Omental fat pad (tissue), 4 donors: ENCODE results near the gene SEZ6. TPM values are rescaled to one million over a fixed set of nuclear protein-coding genes. Genes with fewer than 3 reads are reported as not detected.

ENCODE experiments used
- ATAC-seq: fragments of 150-250 bp; one replicate; pipeline ENCODE4 v1.9.1; 2016; ENCODE audit warnings: mild to moderate bottlenecking, moderate library complexity; ENCODE audit not compliant: low FRiP score
- DNase-seq: peaks from one replicate; pipeline ENCODE4 v3.0.0-alpha.2; 2019; ENCODE audit warnings: low spot score
- total RNA-seq, 4 donors: library from RNA; depleted of rRNA; stranded (reverse); fragments of >200 nt; gene quantifications; one replicate each; pipeline ENCODE4 v1.1.0, GENCODE V29; 2016
- TF ChIP-seq, protein P1 (sequence below), 3 donors: fragments of 450-650 bp; IDR thresholded peaks; one replicate each; pipeline ENCODE4 v1.5.1; 2016 to 2017; ENCODE audit warnings: antibody characterized with exemption in 3 of 3, mild to moderate bottlenecking in 3 of 3, moderate library complexity in 2 of 3

SEZ6 gene
- total RNA-seq, 4 donors from 2014 or later = not detected

DNA sequence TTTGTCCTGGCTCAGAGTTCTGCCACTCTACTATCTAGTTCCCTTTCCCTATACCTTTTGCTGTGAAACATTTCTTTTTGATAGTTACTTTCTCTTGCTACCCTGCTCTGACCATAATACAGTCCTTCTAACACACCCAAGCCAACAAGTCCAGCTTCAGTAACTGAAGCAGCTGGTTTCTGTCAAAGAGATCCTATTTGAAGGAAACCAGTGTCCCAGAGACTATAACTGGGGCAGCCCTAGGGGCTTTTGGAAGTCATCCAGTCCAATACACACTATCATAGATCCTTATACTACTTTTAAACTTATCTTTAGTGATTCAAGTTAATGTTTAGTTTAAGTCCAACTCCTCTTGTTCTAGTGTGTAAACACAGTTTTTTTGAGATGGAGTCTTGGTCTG lies 85.6 kb downstream of the SEZ6 start:
- TF ChIP-seq, protein P1, sequence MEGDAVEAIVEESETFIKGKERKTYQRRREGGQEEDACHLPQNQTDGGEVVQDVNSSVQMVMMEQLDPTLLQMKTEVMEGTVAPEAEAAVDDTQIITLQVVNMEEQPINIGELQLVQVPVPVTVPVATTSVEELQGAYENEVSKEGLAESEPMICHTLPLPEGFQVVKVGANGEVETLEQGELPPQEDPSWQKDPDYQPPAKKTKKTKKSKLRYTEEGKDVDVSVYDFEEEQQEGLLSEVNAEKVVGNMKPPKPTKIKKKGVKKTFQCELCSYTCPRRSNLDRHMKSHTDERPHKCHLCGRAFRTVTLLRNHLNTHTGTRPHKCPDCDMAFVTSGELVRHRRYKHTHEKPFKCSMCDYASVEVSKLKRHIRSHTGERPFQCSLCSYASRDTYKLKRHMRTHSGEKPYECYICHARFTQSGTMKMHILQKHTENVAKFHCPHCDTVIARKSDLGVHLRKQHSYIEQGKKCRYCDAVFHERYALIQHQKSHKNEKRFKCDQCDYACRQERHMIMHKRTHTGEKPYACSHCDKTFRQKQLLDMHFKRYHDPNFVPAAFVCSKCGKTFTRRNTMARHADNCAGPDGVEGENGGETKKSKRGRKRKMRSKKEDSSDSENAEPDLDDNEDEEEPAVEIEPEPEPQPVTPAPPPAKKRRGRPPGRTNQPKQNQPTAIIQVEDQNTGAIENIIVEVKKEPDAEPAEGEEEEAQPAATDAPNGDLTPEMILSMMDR (IDR thresholded peaks at IDR 0.05) = no peak
- no peak for DNase-seq
- no peak for ATAC-seq

DNA sequence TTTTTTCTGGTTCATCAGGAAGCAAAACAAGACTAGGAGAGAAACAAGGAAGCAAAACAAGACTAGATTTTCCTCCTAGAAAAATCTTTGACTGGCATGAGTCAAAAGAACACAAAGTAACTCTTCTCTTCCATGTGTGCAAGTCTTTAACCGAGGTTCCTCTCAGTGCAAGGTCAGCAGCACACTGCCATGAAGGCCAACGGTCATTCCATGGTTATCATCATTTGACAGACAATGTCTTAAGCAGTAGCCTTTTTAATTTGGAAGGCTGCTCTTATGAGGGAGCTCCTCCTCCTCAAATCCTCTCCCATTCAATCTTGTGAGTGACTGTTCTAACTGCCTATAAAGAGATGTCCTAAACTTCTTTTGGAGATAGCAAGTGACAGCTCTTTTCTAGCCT lies 87.5 kb downstream of the SEZ6 start:
- TF ChIP-seq, protein P1 (IDR thresholded peaks at IDR 0.05) = no peak
- no peak for ATAC-seq
- DNase-seq = no peak

DNA sequence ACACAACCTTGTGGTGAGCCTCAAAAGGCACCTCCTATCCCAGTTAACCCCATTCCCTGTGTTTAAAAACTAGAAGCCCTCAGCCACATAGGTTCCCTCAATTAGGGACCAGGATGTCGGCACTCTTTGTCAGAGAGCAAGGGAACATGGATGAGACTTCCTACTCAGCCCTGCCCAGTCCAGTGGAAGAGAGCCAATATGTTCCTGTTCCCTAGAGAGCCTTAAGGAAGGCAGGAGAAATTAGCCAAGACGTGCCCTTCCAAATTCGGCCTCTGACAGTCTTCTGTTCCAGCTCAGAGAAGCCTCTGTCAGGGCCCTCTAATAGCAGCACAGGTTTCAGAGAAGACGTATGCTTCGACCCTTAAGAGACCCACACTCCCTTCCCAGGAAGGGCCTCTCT lies 88.4 kb downstream of the SEZ6 start:
- ATAC-seq = no peak

DNA sequence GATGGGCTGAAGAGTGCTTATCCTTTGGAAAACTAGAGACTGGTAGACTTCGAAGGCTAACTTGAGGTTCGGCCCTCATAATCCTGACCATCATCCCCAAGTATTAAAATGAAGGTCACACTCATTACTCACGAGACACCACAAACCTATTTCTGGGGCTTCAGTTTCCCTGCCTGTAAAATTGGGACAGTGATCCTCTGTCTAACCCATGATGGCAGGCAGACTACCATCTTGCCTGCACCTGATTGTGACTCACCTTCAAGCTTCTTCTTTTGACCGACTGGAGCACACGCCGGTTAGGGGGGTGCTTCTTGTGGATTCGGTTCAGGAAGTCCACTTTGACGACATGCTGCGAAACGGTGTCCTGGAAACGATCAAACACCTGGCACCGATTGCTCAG lies 88.8 kb downstream of the SEZ6 start:
- ATAC-seq (no peak), DNase-seq (no peak)
- TF ChIP-seq, protein P1 (IDR thresholded peaks at IDR 0.05) = no peak

More for the DNA sequence above, 88.4 kb downstream of the SEZ6 start:
- no peak for DNase-seq
- TF ChIP-seq, protein P1 (IDR thresholded peaks at IDR 0.05) = no peak

DNA sequence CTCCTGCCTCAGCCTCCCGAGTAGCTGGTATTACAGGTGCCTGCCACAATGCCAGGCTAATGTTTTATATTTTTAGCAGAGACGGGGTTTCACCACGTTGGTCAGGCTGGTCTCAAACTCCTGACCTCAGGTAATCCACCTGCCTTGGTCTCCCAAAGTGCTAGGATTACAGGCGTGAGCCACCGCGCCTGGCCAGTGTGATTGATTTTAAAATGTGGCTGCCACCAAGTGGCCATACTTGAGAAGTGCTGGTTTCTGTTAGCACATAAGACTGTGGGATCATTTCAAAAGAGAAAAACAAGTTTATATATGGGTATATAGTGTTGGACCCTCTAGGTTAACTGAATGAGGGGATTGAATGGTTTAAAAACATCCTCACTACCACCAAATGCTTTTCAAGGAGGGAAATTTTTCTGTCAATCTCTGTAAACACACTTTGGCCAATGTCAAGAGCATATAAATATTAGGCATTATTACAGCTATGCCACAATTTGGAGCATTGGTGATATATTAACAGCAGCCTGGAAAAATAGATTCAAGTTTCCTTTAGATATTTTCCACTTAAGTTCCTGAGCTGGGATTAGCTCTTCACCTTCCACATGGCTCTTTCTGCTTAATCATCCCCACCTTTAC lies 89.4 kb downstream of the SEZ6 start:
- DNase-seq (no peak), ATAC-seq (no peak)
- TF ChIP-seq, protein P1 (IDR thresholded peaks at IDR 0.05) = peak in 1 of 3 donors; percentile 30

DNA sequence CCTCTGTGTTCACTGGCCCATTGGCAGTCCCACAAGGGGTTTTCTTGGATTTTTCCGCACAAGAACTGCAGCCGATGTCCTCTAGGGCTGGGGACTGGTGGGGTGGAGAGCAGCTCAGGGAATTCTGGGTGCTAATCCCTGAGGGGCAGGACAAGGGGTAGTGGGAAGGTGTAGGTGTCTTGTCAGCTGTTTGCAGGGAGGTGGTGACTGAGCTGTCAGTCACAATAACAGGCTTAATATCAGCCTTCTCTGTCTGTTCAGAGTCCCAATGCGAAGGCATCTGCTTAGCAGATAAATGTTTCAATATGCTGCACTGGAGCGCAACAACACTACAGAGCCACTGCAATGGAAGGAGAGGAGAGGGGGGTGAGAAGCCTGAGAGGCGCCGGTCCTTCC lies 92.9 kb downstream of the SEZ6 start:
- DNase-seq (no peak), ATAC-seq (no peak)
- TF ChIP-seq, protein P1 (IDR thresholded peaks at IDR 0.05) = no peak

DNA sequence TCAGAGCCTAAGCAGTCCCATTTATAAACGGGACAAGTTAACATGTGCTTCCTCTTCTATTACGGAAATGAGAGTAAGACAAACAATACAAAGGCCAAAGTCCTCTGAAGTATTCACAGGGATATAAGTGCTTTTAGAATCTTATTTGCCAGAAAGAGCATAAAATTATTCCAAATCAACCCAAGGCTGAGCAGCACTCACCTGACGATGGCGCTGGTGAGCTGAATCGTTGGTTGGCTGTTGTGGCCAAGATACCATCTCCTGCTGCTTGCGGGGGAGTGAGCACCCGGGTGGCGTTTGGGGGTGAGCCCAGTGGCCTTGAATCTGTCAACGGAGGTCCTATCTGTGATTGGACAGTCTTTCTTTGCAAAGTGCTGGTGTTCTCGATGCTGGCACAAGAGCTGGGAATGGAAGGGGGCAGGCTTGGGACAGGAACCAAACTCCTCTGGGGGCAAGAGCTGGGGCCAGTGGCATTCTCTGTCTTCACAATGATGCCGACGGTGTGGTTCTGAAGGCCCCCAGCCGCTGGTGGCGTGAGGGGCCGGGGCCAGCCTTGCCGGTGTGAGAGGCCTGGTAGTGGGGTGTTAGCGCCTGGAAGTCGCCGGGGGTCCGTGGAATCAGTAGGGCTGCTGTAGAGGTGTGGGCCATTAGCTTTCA lies 93.4 kb downstream of the SEZ6 start:
- no peak for DNase-seq
- TF ChIP-seq, protein P1 (IDR thresholded peaks at IDR 0.05) = no peak
- no peak for ATAC-seq
